ENCODE results near the gene SLFNL1. TPM values are rescaled to one million over a fixed set of nuclear protein-coding genes. Genes with fewer than 3 reads are reported as not detected.

SLFNL1 gene
- polyA plus RNA-seq, 3 donors, result 0.04 to 0.11 TPM; not detected in 1

DNA sequence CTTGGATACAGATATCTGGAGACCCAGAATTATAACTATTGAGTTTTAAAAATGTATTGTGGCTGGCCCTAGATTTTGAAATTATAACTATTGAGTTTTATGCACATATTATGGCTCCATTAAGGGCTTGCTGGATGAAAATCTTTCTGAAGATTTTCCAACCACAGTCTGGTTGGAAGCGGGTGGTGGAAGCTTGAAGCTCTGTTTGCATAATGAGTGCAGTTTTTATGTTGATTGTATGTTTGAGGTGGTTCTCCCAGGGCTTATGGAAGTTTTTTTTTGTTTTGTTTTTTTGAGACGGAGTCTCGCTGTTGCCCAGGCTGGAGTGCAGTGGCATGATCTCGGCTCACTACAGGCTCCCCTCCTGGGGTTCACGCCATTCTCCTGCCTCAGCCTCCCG, 52.1 kb downstream of the SLFNL1 start:
- Histone ChIP-seq H3K4me3 (replicated peaks in 1 of 3; ENCODE audit: low read depth in 2 of 3, low read length in 3 of 3) (no peak overlapping the region), H3K9me3 (replicated peaks in 1 of 2; ENCODE audit: control insufficient read depth in 1 of 2, insufficient read depth in 1 of 2, low read length in 2 of 2) (no peaks in the 10 kb centered on the region), H3K36me3 (replicated peaks in 1 of 2; ENCODE audit: control insufficient read depth in 1 of 2, insufficient read depth in 2 of 2, low read length in 2 of 2) (no peaks in the 10 kb centered on the region), H3K9ac (ENCODE audit: insufficient read depth, low read length, poor library complexity, severe bottlenecking) (no peak overlapping the region), H3K4me2 (replicated peaks; ENCODE audit: extremely low read depth, low read length, poor library complexity, severe bottlenecking) (no peak overlapping the region), H3K27me3 (ENCODE audit: control insufficient read depth in 2 of 2, insufficient read depth in 2 of 2, low read length in 2 of 2) (peaks cover 0 to 15% of the 10 kb centered on the region in 2 donors), H3K27ac (ENCODE audit: low read depth in 1 of 2, low read length in 2 of 2) (no peak overlapping the region), H4K20me1 (ENCODE audit: insufficient read depth, low read length) (no peaks in the 10 kb centered on the region), H3K79me2 (ENCODE audit: insufficient read depth, low read length) (no peaks in the 10 kb centered on the region), H2AFZ (ENCODE audit: insufficient read depth, low read depth, low read length, poor library complexity, severe bottlenecking) (no peak overlapping the region), H3K4me1 (ENCODE audit: control insufficient read depth in 1 of 2, insufficient read depth in 2 of 2, low read length in 2 of 2) (peaks cover 10 to 16% of the 10 kb centered on the region in 2 donors)
- intact Hi-C loops (cut with micrococcal nuclease), result no loop called here
- H3K36me3 Mint-ChIP-seq, result no peaks in the 10 kb centered on the region
- DNase-seq, result no peak
- 100% methylated on average over 6 of the region's 6 CpGs for whole genome bisulfite sequencing (ENCODE audit: insufficient coverage)
- peaks cover 0 to 20% (median 13%) of the 10 kb centered on the region in 3 donors for H3K27me3 Mint-ChIP-seq (ENCODE audit: low read depth in 3 of 3)
- H3K4me3 Mint-ChIP-seq, result no peak overlapping the region
- no peaks in the 10 kb centered on the region for H3K9me3 Mint-ChIP-seq
- no peak overlapping the region for H3K27ac Mint-ChIP-seq
- H3K4me1 Mint-ChIP-seq, result peaks cover 26% of the 10 kb centered on the region
- TF ChIP-seq CTCF (IDR thresholded peaks at IDR 0.05), result no peak

DNA sequence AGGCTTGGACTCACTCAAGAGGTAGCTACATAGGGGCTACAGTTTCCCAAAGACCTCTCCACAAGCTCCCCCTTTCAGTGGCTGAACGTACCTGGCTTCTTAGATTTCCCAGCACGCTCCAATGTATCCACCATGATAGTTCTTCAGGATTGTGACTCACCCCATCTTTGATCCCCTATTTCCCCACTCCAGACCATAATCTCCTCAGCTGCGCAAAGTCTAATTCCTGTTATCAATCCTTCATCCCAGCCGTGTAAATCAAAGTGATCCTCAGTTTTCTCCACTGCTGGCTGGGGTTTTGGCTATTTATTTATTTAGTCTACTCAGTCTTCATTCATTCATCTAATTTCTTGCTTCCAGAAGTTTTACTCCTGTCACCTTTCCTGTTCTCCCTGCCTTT, 55.1 kb downstream of the SLFNL1 start:
- H2AFZ ChIP-seq (ENCODE audit: insufficient read depth, low read depth, low read length, poor library complexity, severe bottlenecking), result no peak overlapping the region
- H3K27ac Mint-ChIP-seq, result no peak overlapping the region
- H3K36me3 ChIP-seq (replicated peaks in 1 of 2; ENCODE audit: control insufficient read depth in 1 of 2, insufficient read depth in 2 of 2, low read length in 2 of 2), result no peaks in the 10 kb centered on the region
- H3K36me3 Mint-ChIP-seq, result no peaks in the 10 kb centered on the region
- DNase-seq, result no peak
- 71% methylated on average over 2 of the region's 4 CpGs for WGBS (ENCODE audit: insufficient coverage)
- peaks cover 0 to 6% of the 10 kb centered on the region in 2 donors for H3K4me1 ChIP-seq (ENCODE audit: control insufficient read depth in 1 of 2, insufficient read depth in 2 of 2, low read length in 2 of 2)
- no peaks in the 10 kb centered on the region for H3K9me3 Mint-ChIP-seq
- H3K27me3 ChIP-seq (ENCODE audit: control insufficient read depth in 2 of 2, insufficient read depth in 2 of 2, low read length in 2 of 2), result peaks cover 0 to 24% of the 10 kb centered on the region in 2 donors
- no peak overlapping the region for H3K27ac ChIP-seq (ENCODE audit: low read depth in 1 of 2, low read length in 2 of 2)
- no peak for TF ChIP-seq CTCF (IDR thresholded peaks at IDR 0.05)
- H3K4me3 ChIP-seq (replicated peaks in 1 of 3; ENCODE audit: low read depth in 2 of 3, low read length in 3 of 3), result no peak overlapping the region
- H3K9ac ChIP-seq (ENCODE audit: insufficient read depth, low read length, poor library complexity, severe bottlenecking), result no peak overlapping the region
- H3K9me3 ChIP-seq (replicated peaks in 1 of 2; ENCODE audit: control insufficient read depth in 1 of 2, insufficient read depth in 1 of 2, low read length in 2 of 2), result no peaks in the 10 kb centered on the region
- peaks cover 10% of the 10 kb centered on the region for H3K4me1 Mint-ChIP-seq
- intact Hi-C loops (cut with micrococcal nuclease), result no loop called here
- no peaks in the 10 kb centered on the region for H3K79me2 ChIP-seq (ENCODE audit: insufficient read depth, low read length)
- no peaks in the 10 kb centered on the region for H4K20me1 ChIP-seq (ENCODE audit: insufficient read depth, low read length)
- H3K27me3 Mint-ChIP-seq (ENCODE audit: low read depth in 3 of 3), result peaks cover 15 to 37% (median 16%) of the 10 kb centered on the region in 3 donors
- H3K4me2 ChIP-seq (replicated peaks; ENCODE audit: extremely low read depth, low read length, poor library complexity, severe bottlenecking), result no peak overlapping the region
- peak overlapping the region in 1 of 2 donors; percentile 3 for H3K4me3 Mint-ChIP-seq

Other genes with a start within 250 kb of the SLFNL1 start
- gene KCNQ4, start 237.9 kb downstream of the SLFNL1 start, polyA plus RNA-seq, result under 1 TPM in 1 of 3 donors, not detected in 2; 0.13 TPM
- gene CITED4, start 159.4 kb downstream of the SLFNL1 start, polyA plus RNA-seq, result 10 to 100 TPM in 2 of 3 donors, 1 to 10 TPM in 1; 2.4 to 18.8 (median 17.1) TPM
- 1 to 10 TPM; 5.3 to 8.6 (median 6.0) TPM for gene CTPS1, start 42.0 kb downstream of the SLFNL1 start, polyA plus RNA-seq
- gene SCMH1, start 220.6 kb upstream of the SLFNL1 start, polyA plus RNA-seq, result 10 to 100 TPM in 1 of 3 donors, under 1 TPM in 2; 0.66 to 12.7 (median 0.74) TPM

All from CD14-positive monocyte (primary cell).